Stimulated activated CD4-positive, alpha-beta T cell treated with anti-CD3 and anti-CD28 coated beads, TNF-alpha, amount 100 ng/mL, for 48 hours (primary cell): ENCODE data around the gene C5orf58.
"Not testable (repeated sequence)": the region's sequence is repeated elsewhere in the genome, so short reads cannot be mapped to it uniquely, and the experiment has no call there.

Experiments
- DNase-seq, 3 donors: peaks; one replicate each; pipeline ENCODE4 v3.0.0-alpha.2; 2020; ENCODE audit warnings: low read depth in 3 of 3

The C5orf58 gene

DNA sequence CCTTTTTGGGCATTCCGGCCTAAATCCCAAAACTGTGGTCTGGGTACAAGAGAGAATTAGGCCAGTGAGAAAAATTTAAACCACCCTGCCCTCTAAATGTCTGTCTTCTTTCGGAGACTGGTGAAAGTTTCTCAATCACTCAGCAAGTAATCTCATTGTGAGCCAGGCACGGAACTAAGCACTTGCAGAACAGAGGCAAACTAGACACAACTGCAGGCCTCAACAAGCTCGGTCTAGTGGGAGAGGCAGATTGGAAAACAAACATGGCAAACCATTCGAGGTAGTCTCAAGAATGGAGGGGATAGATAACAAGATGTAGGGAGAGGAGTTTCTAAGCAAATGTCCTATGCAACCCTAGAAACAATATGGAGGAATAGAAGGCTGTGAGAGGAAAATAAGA lies 8.9 kb upstream of the C5orf58 start:
- DNase-seq: no peak

DNA sequence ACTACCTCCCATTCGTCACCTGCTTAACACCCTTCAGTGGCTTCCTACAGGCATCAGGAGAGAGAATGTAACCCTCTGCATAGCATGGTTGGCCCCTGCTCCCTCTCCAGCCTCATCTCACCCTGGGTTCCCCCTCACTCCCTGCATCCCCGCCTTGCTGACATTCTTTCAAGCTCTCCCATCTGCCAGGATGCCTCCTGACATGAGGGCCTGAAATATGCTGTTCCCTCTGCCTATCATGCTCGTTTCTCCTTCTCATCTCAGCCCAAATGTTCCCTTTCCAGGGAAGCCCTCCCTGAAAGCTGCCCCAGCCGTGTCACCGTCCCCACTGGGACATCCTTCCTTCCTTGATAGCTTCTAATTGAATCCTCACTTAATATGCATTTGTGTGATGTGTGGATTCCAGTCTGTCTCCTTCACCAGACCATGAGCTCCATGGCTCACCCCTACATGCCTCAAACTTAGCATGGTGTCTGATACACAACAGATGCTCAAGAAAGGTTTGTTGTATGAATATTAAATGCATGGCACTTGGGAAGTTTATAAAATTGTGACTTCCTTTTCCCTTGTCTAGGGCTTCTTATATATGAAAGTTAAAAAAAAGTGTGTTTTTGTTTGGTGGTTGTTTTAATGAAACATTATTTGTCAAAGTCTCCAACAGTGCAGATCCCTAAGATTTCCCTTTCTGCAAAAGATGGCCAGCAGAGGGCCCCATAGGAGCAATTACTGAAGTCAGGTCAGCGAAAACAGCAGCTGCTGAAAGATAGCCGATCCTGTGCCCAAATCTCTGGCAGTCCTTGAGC lies 7.3 kb upstream of the C5orf58 start:
- DNase-seq: peak; percentile 41 to 76 (median 73)

DNA sequence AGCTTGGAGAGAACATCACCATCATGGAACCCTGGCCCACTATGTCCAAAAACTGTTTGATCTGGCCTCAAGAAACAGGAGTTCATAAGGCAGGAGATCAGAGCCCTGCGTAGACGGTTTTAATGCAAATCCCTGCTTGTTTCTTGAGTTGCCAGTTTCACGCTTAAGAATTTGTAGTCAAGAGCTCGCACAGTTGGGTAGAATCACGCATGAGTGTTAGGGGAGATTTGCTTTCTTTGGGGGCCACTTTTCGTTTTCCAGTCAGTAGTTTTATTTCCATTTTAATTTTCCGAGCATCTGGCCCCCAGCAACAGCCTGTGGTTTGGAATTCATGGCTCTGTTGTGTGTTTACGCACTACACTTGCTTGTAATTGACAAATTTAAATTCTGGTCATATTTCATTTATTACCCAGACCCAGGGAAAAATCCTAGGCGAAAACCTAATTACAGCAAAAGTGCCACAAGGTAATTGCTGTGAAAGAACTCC lies 6.6 kb upstream of the C5orf58 start:
- no peak for DNase-seq

- DNase-seq: no peak
Observed at GRCh38 chr5:170226661-170227060, 6.1 kb upstream of the C5orf58 start.

DNA sequence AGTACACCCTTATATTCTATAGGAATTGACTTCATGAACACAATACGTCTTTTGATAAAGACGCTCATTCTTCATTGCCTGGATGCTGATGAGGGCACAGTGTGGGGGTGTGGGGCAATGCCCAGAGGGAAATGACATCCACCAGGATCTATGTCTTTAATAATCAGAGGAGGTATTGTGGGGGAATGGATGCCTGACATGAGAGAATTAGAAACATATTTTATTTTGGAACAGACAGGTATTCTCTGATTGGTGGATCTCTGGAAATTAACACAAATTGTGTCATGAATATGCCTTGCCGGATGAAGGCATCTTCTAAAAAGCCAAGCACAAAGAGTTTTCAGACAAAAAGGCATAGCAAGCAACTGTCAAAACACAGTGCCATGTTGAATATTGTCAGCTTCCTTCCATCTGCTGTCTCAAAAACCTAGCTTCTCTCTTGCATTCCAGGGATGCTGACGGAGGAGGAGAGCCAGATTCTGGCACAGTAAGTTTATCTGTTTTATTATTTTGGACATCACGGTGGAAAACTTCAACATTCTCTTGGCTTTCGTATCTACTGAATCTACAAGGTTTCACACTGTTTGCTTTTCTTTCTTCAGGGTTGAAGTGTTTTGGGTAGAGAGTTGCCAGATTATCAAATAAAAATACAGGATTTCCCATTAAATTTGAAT lies 3.9 kb upstream of the C5orf58 start:
- DNase-seq: no peak

GRCh38 chr5:170233358-170233892 lies 640 bp downstream of the C5orf58 start:
- no peak for DNase-seq

GRCh38 chr5:170235876-170236864 lies 3.4 kb downstream of the C5orf58 start:
- DNase-seq: no peak

- DNase-seq: no peak
Observed at GRCh38 chr5:170238456-170239196, 5.8 kb downstream of the C5orf58 start.

GRCh38 chr5:170245436-170245835 lies 12.7 kb downstream of the C5orf58 start:
- not testable (repeated sequence) for DNase-seq

DNA sequence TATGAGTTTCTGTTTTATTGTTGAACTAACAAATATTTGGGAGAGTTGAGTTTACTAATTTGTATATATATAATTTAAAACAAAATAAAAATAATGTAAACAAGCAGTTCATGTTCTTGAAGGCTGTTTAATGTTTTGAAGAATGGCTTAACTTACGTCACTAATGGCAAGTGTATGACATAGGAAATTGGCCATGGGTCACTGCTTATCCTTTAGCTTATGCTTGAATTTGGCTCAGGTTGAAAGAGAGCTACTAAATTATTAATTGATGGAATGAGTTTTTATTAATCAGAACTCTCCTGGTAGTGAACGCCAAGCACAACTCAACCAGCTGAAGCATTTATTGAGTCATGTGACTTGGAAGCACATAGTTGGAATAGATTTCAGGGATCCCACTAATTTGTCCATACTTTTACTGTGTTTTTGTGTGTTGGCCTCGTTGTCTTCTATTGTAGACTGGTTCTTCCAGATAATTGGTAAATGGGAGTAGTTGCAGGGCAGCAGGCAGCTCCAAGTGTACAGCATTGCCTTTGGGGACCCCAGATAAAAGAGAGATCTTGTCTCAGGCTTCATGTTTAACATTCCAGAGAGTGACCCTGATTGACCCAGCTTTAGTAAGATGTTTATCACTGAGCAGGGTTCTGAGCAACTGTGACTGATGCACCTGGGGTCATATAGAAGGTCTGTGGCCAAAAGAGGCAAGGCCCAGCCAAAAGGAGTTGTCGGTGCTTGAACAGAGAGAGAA lies 13.5 kb downstream of the C5orf58 start:
- no peak for DNase-seq

- DNase-seq: no peak
Observed at GRCh38 chr5:170247363-170247762, 14.6 kb downstream of the C5orf58 start.

DNA sequence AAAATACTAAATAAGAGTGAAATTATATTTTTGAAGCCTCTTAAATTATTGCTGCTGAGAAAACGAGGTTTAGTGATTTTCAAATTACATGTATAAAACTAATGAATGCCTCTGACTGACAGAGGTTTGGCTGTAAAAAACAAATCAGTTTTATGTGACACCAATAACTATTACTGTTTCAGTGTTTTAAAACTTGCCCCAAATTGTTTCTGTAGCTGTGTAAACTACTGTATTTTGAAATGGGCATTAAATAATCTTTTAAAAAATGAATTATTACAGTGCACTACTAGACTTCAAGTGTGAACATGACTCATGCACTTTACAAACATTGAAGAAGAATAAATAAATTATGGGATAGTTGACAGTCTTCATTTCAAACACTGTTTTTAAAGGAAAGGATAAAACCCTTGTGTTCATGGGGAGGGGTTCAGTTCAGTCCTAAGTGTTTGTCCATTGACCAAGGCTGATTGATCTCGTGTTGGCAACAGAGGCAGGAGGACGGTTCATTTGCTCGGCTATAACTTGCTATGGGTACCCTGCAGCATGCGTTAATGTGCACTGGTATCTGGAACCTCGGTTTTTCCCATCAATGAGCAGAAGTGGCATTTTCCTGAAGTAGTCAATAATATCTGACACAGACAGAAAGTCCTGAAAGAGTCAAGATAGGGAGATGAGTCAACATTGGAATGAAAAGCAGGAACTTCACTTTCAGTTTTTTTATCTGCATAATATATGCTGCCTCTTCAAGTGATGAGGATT lies 15.6 kb downstream of the C5orf58 start:
- DNase-seq: no peak

GRCh38 chr5:170248931-170249227 lies 16.1 kb downstream of the C5orf58 start:
- DNase-seq: not testable (repeated sequence)

DNA sequence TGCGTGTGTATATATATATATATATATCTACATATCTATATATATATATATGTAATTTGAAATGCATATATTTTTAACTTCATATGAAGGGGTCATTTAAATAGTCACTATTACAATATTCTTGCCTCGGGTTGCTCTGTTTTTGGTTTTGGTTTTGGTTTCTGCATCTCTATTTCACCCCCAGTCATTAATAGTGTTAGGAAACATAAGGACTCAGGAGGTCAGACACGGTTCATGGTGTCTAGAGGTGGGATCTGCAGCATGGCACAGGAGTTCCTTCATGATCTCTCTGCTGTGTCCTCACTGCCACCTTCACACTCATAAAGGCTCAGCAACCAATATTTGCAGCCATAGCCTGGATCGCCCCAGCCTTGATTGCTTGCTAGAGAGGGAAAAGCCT lies 16.6 kb downstream of the C5orf58 start:
- no peak for DNase-seq

GRCh38 chr5:170250810-170251317 lies 18.1 kb downstream of the C5orf58 start:
- no peak for DNase-seq

- no peak for DNase-seq
Observed at GRCh38 chr5:170251462-170251861, 18.7 kb downstream of the C5orf58 start.

DNA sequence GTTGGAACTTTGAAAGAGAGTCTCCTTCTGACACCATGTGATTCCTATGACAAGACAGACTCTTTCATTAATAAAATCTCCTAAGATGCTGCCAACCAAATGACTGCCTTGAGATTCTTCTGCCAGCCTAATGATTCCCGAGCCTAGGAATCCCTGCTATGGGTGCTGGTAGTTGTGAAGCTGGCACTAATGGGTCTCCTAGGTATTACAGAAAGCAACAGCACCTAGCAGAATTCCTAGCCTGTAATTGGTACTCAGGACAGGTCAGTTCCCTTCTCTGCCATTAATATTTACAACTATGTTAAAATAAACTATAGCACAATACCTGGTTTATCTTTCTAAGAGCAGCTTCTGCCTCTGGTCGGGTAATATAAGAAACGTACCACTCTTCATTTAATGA lies 19.3 kb downstream of the C5orf58 start:
- no peak for DNase-seq

DNA sequence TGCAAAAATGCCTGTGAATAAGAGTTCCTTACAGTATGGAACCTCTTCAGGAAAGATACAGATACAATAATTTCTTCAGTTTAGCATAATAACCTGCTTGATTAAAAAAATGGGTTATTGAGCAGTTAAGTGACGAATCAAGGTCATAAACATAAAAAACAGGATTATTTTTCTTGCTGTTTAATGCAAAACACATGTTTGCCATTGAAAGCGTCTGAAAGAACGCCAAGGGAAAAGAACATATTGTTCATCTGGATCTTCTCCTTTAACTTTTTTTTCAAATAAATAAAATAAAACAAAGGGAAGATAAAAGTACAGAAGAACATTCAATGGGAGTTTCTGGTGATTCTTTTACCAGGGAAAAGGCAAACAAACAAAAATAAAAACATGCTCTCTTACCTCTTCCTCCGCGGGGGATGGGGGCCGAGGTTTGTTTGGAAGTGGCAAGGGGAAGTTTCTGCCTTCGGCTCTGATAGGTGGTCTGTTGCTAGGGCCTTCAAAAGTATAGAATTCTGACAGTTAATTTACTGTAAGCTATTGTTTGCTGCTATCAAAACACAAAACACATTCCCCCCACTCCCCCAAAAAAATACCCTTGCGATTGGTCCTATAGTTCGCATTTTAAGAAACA lies 20.1 kb downstream of the C5orf58 start:
- DNase-seq: no peak

DNA sequence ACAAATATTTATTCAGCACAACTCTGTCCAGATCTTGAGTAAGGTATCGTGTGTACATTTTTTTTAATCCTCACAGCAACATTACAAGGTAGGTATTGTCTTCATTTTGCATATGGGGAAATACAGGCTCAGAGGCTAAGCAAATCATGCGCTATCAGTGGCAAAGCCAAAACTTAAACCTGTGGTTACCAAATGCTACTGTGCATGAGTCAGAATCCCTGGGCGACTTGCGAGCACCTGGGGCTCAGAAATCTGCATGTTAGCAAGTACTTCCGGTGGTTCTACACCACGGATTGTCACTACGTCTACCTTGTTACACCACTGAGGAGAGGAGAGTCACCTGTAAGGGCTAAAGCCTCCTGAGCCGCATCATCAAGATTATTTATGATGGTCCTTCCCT lies 21.3 kb downstream of the C5orf58 start:
- peak in 1 of 3 donors; percentile 61 for DNase-seq
